Erythroblast (primary cell): ENCODE measurements around the gene ERCC3.

Experiments
- GATA1 ChIP-seq: IDR thresholded peaks from 2 replicates; pipeline ENCODE4 v1.6.1; 2011; ENCODE audit warnings: low read depth, mild to moderate bottlenecking, control low read depth, low read length, moderate library complexity
- POLR2A ChIP-seq: IDR thresholded peaks from 2 replicates; pipeline ENCODE4 v1.6.1; 2011; ENCODE audit warnings: mild to moderate bottlenecking, low read length

- TF ChIP-seq POLR2A: no peak
- no peak for TF ChIP-seq GATA1
Observed at GRCh38 chr2:127220102-127220767, 73.7 kb downstream of the ERCC3 start, which contains the start of gene CYP27C1.
